HEK293 (cell line): ENCODE measurements around the gene NUDT21.

Experiments
- CTCF ChIA-PET: fragments of 350-600 bp; formaldehyde crosslinking; extraction: SDS; loops from one replicate; lab custom pipeline; 2021; ENCODE audit warnings: antibody characterized with exemption; lab: Yijun Ruan, JAX
- POLR2A ChIA-PET: fragments of 300-600 bp; formaldehyde crosslinking; extraction: SDS; loops from one replicate; lab custom pipeline; 2020; ENCODE audit warnings: antibody characterized with exemption, inconsistent platforms; lab: Yijun Ruan, JAX
- H3K27ac ChIP-seq: fragments of 200-500 bp; sonication (Bioruptor generic); 2 replicates; pipeline ENCODE4 v1.5.1; 2014; ENCODE audit warnings: low read depth, low read length, control low read depth, inconsistent platforms; ENCODE audit errors: extremely low read depth
- H3K36me3 ChIP-seq, 2 experiments: fragments of 200-500 bp in 1 of 2; sonication (Bioruptor generic) in 1 of 2; 1 replicate in 1 of 2; 2 replicates in 1 of 2; pipeline ENCODE4 v1.5.1; 2014 to 2017; ENCODE audit warnings: inconsistent platforms in 2 of 2, low read length in 2 of 2; ENCODE audit not compliant: control insufficient read depth in 2 of 2, insufficient read depth in 1 of 2
- H3K4me1 ChIP-seq: fragments of 200-500 bp; sonication (Bioruptor generic); 2 replicates; pipeline ENCODE4 v1.5.1; 2014; ENCODE audit warnings: mild to moderate bottlenecking, low read length, inconsistent platforms; ENCODE audit not compliant: control insufficient read depth, insufficient read depth
- H3K4me3 ChIP-seq: 2 replicates; pipeline ENCODE4 v1.5.1; 2011; ENCODE audit warnings: low read depth, mild to moderate bottlenecking, control low read depth, low read length, moderate library complexity
- H3K9me3 ChIP-seq: fragments of 200-500 bp; sonication (Bioruptor generic); 2 replicates; pipeline ENCODE4 v1.5.1; 2014; ENCODE audit warnings: low read depth, low read length, inconsistent platforms; ENCODE audit not compliant: control insufficient read depth, insufficient read depth
- FEZF1 ChIP-seq: fragments of 450-650 bp; formaldehyde crosslinking; IDR thresholded peaks from 2 replicates; pipeline ENCODE4 v1.5.1; 2016; ENCODE audit warnings: missing biosample characterization, missing genetic modification characterization
- SP7 ChIP-seq: fragments of 450-650 bp; formaldehyde crosslinking; IDR thresholded peaks from 2 replicates; pipeline ENCODE4 v1.5.1; 2016; ENCODE audit warnings: missing biosample characterization, missing genetic modification characterization
- TCF7L2 ChIP-seq: IDR thresholded peaks from 2 replicates; pipeline ENCODE4 v1.6.1; 2011; ENCODE audit warnings: low read depth, mild to moderate bottlenecking, inconsistent platforms, low read length, moderate library complexity, borderline replicate concordance
- ZNF23 ChIP-seq: fragments of 450-650 bp; formaldehyde crosslinking; IDR thresholded peaks from 2 replicates; pipeline ENCODE4 v1.5.1; 2016; ENCODE audit warnings: missing biosample characterization, missing genetic modification characterization, borderline replicate concordance
- ZNF335 ChIP-seq: fragments of 450-650 bp; formaldehyde crosslinking; conservative IDR thresholded peaks from 2 replicates; pipeline ENCODE4 v1.5.1; 2016; ENCODE audit warnings: missing biosample characterization, missing genetic modification characterization
- ZNF558 ChIP-seq: fragments of 450-650 bp; formaldehyde crosslinking; IDR thresholded peaks from 2 replicates; pipeline ENCODE4 v1.5.1; 2016; ENCODE audit warnings: missing biosample characterization, missing genetic modification characterization
- ZNF677 ChIP-seq: fragments of 450-650 bp; IDR thresholded peaks from 2 replicates; pipeline ENCODE4 v1.5.0; 2018; ENCODE audit warnings: missing biosample characterization, mild to moderate bottlenecking, missing genetic modification characterization, moderate library complexity
- TF ChIP-seq, protein P1 (sequence below): fragments of 450-650 bp; formaldehyde crosslinking; IDR thresholded peaks from 2 replicates; pipeline ENCODE4 v1.5.1; 2016; ENCODE audit warnings: missing biosample characterization, missing genetic modification characterization
- TF ChIP-seq, protein P2 (sequence below): fragments of 450-650 bp; formaldehyde crosslinking; IDR thresholded peaks from 2 replicates; pipeline ENCODE4 v1.5.1; 2017; ENCODE audit warnings: missing biosample characterization, missing genetic modification characterization
- TF ChIP-seq, protein P3 (sequence below): fragments of 450-650 bp; formaldehyde crosslinking; IDR thresholded peaks from 2 replicates; pipeline ENCODE4 v1.5.1; 2016; ENCODE audit warnings: missing biosample characterization, missing genetic modification characterization
- TF ChIP-seq, protein P4 (sequence below): fragments of 450-650 bp; formaldehyde crosslinking; IDR thresholded peaks from 2 replicates; pipeline ENCODE4 v1.5.1; 2017; ENCODE audit warnings: missing biosample characterization, missing genetic modification characterization

NUDT21 gene

DNA sequence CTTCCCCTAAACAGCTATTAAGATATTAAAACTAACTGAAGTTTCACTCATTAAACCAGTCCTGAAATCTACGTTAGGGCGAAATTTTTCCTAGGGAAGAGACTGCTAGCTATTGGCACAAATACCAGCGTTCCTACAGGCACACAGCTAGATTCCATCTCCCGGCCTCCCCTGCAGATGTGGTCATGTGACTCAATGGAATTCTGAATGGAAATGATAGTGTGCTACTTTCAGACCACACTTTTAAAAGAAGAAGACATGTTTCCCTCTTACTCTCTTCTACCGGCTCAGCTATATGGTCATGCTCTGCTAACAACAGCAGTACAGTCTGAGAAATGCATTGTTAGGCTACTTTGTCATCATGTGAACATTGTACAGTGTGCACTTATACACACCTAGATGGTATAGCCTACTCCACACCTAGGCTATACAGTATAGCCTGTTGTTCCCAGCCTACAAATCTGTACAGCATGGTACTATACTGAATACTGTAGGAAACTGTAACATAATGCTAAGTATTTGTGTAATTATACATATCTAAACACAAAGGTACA, 31.6 kb upstream of the NUDT21 start:
- POLR2A ChIA-PET: interaction anchor here (0.6 kb wide), 1 partner anchor 386 kb away, joined by 4 read pairs; no protein-coding TSS in a partner anchor
- Histone ChIP-seq H3K9me3 (no peaks in the 10 kb centered on the region), H3K4me1 (peaks cover 6% of the 10 kb centered on the region), H3K27ac (no peak overlapping the region), H3K4me3 (no peak overlapping the region), H3K36me3 (peaks cover 9 to 42% of the 10 kb centered on the region in 2 experiments)
- TF ChIP-seq FEZF1 (tag by site-specific recombination): 0 out of 2 replicates have a peak, but pooled peaks have one; percentile 20
- TF ChIP-seq, protein P1, sequence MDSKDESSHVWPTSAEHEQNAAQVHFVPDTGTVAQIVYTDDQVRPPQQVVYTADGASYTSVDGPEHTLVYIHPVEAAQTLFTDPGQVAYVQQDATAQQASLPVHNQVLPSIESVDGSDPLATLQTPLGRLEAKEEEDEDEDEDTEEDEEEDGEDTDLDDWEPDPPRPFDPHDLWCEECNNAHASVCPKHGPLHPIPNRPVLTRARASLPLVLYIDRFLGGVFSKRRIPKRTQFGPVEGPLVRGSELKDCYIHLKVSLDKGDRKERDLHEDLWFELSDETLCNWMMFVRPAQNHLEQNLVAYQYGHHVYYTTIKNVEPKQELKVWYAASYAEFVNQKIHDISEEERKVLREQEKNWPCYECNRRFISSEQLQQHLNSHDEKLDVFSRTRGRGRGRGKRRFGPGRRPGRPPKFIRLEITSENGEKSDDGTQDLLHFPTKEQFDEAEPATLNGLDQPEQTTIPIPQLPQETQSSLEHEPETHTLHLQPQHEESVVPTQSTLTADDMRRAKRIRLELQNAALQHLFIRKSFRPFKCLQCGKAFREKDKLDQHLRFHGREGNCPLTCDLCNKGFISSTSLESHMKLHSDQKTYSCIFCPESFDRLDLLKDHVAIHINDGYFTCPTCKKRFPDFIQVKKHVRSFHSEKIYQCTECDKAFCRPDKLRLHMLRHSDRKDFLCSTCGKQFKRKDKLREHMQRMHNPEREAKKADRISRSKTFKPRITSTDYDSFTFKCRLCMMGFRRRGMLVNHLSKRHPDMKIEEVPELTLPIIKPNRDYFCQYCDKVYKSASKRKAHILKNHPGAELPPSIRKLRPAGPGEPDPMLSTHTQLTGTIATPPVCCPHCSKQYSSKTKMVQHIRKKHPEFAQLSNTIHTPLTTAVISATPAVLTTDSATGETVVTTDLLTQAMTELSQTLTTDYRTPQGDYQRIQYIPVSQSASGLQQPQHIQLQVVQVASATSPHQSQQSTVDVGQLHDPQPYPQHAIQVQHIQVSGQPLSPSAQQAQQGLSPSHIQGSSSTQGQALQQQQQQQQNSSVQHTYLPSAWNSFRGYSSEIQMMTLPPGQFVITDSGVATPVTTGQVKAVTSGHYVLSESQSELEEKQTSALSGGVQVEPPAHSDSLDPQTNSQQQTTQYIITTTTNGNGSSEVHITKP (tag by site-specific recombination): peak; percentile 51
- no peak for TF ChIP-seq ZNF677 (tag by site-specific recombination)
- CTCF ChIA-PET: interaction anchor here (0.7 to 2.3 kb wide), 3 partner anchors 31 to 443 kb away, joined by 3 to 8 read pairs (median 4); no protein-coding TSS in a partner anchor

DNA sequence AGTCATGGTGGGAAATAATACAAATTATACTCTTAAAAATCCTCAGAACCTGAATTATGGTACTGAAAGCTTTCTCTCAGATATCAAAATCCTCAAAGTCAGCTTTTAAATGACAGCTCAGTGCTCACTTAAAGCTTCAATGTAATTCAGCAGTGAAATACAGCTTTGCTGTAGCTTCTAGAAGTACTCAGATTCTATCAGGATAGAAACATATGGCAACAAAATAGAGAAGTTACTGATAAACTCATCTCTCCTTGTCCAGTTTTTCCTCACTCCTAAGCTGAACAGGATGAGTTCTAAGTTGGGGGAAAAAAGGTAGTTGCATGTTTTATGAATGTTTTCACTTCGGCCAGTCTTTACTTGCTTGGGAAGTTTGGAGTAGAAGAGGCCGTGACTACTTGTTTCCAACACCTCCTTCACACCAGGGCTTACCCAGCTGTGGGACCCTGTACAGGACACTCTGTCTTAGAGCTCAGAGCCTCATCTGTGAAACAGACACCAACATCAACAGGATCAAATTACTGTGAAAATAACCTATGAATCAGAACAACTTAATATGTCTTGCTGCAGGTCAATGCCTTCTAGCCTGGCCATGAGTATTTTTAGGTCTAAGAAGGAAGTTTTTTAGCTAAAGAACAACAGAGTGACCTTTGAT, 30.5 kb upstream of the NUDT21 start:
- TF ChIP-seq ZNF23 (tag by site-specific recombination) (no peak), TCF7L2 (peak; percentile 39; the same call in 1 of the 2 replicates), ZNF558 (tag by site-specific recombination) (no peak), ZNF335 (0 out of 2 replicates have a peak, but pooled peaks have one; percentile 2), FEZF1 (tag by site-specific recombination) (0 out of 2 replicates have a peak, but pooled peaks have one; percentile 15), SP7 (tag by site-specific recombination) (peak; percentile 42)
- TF ChIP-seq, protein P2, sequence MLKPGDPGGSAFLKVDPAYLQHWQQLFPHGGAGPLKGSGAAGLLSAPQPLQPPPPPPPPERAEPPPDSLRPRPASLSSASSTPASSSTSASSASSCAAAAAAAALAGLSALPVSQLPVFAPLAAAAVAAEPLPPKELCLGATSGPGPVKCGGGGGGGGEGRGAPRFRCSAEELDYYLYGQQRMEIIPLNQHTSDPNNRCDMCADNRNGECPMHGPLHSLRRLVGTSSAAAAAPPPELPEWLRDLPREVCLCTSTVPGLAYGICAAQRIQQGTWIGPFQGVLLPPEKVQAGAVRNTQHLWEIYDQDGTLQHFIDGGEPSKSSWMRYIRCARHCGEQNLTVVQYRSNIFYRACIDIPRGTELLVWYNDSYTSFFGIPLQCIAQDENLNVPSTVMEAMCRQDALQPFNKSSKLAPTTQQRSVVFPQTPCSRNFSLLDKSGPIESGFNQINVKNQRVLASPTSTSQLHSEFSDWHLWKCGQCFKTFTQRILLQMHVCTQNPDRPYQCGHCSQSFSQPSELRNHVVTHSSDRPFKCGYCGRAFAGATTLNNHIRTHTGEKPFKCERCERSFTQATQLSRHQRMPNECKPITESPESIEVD (tag by site-specific recombination): peak; percentile 41; the same call in 1 of the 2 replicates
- TF ChIP-seq, protein P3, sequence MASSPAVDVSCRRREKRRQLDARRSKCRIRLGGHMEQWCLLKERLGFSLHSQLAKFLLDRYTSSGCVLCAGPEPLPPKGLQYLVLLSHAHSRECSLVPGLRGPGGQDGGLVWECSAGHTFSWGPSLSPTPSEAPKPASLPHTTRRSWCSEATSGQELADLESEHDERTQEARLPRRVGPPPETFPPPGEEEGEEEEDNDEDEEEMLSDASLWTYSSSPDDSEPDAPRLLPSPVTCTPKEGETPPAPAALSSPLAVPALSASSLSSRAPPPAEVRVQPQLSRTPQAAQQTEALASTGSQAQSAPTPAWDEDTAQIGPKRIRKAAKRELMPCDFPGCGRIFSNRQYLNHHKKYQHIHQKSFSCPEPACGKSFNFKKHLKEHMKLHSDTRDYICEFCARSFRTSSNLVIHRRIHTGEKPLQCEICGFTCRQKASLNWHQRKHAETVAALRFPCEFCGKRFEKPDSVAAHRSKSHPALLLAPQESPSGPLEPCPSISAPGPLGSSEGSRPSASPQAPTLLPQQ (tag by site-specific recombination): peak; percentile 37; the same call in 1 of the 2 replicates
- TF ChIP-seq, protein P4, sequence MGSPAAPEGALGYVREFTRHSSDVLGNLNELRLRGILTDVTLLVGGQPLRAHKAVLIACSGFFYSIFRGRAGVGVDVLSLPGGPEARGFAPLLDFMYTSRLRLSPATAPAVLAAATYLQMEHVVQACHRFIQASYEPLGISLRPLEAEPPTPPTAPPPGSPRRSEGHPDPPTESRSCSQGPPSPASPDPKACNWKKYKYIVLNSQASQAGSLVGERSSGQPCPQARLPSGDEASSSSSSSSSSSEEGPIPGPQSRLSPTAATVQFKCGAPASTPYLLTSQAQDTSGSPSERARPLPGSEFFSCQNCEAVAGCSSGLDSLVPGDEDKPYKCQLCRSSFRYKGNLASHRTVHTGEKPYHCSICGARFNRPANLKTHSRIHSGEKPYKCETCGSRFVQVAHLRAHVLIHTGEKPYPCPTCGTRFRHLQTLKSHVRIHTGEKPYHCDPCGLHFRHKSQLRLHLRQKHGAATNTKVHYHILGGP (tag by site-specific recombination): 0 out of 2 replicates have a peak, but pooled peaks have one; percentile 26
- ChIA-PET POLR2A (interaction anchor here (0.6 kb wide), 1 partner anchor 80 kb away, joined by 7 read pairs; no protein-coding TSS in a partner anchor), CTCF (interaction anchor here (1.1 to 2.3 kb wide), 2 partner anchors 32 to 220 kb away, joined by 4 to 8 read pairs; no protein-coding TSS in a partner anchor)
- Histone ChIP-seq H3K27ac (no peak overlapping the region), H3K4me3 (no peak overlapping the region), H3K36me3 (peaks cover 13 to 54% of the 10 kb centered on the region in 2 experiments), H3K9me3 (no peaks in the 10 kb centered on the region), H3K4me1 (peaks cover 6% of the 10 kb centered on the region)
